PC-9 (cell line): ENCODE results near the gene UROS.

Experiments
- EZH2 ChIP-seq: fragments of 200-600 bp; sonication (generic); IDR thresholded peaks from 2 replicates; pipeline ENCODE4 v1.8.0; 2017; ENCODE audit warnings: antibody characterized with exemption, low read depth
- TF ChIP-seq, protein P1 (sequence below): fragments of 200-600 bp; sonication (generic); conservative IDR thresholded peaks from 2 replicates; pipeline ENCODE4 v1.6.1; 2017; ENCODE audit warnings: mixed run types, antibody characterized with exemption, mild to moderate bottlenecking, moderate library complexity

DNA sequence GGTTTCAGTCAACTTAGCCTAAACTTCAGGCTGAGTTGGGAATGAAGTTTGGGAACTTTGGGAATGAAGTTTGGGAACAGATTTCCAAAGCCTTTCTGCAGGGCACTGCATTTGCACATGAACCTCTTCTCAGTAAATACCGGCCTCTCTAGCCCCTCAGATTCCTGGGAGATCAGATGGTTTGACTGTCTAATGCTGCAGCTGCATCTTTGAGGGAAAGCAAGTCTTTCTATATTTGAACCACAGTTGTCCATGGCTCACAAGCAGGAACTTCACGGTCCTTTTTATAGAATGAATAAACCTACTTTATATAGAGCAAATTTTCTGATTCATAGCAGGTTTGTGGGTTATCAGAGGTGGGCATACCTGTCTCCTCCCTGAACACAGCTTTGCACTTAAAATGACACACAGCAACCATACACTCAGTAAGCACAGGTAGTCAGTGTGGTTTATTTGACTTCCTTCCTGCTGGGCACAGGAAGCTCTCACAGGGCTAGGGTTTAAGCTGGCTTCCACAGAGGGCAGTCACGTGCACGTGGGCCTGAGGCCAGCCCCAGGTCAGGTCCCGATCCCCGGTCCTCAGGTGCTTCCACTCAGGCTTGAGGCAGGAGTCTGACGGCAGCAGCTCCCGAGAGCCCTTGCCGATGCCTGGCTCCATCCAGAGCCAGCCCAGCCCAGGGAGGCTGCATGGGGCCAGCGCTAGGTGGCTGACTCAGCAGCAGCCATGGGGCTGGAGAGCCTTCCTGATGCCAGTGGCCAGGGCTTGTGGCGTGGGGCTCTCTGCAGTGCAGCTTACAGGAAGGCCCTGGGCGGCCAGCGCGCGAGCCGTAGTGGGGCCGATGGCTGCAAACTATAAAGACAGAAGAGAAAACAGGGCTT, 34.7 kb downstream of the UROS start:
- TF ChIP-seq, protein P1, sequence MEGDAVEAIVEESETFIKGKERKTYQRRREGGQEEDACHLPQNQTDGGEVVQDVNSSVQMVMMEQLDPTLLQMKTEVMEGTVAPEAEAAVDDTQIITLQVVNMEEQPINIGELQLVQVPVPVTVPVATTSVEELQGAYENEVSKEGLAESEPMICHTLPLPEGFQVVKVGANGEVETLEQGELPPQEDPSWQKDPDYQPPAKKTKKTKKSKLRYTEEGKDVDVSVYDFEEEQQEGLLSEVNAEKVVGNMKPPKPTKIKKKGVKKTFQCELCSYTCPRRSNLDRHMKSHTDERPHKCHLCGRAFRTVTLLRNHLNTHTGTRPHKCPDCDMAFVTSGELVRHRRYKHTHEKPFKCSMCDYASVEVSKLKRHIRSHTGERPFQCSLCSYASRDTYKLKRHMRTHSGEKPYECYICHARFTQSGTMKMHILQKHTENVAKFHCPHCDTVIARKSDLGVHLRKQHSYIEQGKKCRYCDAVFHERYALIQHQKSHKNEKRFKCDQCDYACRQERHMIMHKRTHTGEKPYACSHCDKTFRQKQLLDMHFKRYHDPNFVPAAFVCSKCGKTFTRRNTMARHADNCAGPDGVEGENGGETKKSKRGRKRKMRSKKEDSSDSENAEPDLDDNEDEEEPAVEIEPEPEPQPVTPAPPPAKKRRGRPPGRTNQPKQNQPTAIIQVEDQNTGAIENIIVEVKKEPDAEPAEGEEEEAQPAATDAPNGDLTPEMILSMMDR, result no peak
- no peak for TF ChIP-seq EZH2
